Lower leg skin (tissue), 3 donors: ENCODE data around the gene TTC21B.

Source experiments
- CTCF ChIP-seq, 3 donors: fragments of 450-650 bp; IDR thresholded peaks; one replicate each; pipeline ENCODE4 v1.5.1; 2016; ENCODE audit warnings: antibody characterized with exemption in 3 of 3, mild to moderate bottlenecking in 3 of 3, moderate library complexity in 2 of 3
- POLR2A ChIP-seq, 2 donors: fragments of 450-650 bp; IDR thresholded peaks; one replicate each; pipeline ENCODE4 v1.6.1; 2016 to 2017; ENCODE audit warnings: antibody characterized with exemption in 2 of 2, mild to moderate bottlenecking in 1 of 2, moderate library complexity in 1 of 2

DNA sequence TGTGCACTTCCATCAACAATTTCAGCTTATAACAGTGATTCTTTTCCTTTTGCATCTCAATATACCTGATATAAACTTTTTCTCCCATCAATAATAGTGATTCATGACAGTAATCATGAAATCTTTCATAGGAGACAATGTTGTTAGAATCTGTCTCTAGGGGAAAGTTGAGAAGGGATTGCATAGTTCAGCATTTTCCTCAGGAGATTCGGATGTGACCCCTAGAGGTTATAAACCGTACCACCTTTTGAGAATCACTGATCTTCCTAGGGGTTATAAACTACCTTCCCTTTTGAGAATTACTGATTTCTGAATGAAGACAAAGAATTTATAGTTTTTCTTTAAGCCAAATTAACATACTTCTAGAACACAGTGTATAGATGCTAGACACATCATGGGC lies 106.6 kb downstream of the TTC21B start:
- no peak for TF ChIP-seq CTCF (IDR thresholded peaks at IDR 0.05)
- TF ChIP-seq POLR2A (IDR thresholded peaks at IDR 0.05) = no peak
